ENCODE results near the gene ERCC3.
"Not testable (repeated sequence)": the region's sequence is repeated elsewhere in the genome, so short reads cannot be mapped to it uniquely, and the experiment has no call there.

Gene ERCC3

DNA sequence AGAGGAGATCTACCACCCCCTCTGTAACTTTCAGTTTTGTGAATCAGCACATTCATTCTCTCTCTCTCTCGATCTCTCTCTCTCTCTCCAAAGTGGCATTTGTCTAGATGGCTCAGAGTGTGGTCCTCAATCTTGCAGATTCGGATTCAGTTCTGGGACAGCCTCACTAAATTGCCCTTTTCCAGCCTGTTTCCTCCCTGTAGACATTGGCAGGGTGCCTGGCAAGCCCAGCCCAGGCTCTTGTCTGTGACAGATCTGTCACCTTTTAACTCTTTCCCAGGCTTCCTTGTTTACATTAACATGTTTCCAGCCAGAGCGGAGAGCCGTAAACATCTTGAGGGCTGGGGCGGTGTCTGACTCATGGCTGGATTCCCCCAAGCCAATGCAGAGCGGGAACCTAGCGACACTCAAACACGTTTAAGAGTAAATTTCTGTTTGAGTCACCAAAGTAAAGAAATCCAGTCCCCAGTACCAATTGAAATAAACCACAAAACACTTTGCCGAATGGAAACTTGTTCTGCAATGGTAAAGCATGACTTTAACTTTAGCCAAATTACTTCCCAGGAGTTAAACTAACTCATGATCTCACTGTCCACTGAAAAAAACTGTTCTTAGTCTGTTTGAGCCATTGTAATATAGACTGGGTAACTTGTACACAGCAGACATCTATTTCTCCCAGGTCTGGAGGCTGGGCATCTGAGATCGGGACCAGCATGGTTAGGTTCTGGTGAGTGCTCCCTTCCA, 67.3 kb downstream of the ERCC3 start:
- DNase-seq (ENCODE audit: low read depth in 3 of 3) = no peak

DNA sequence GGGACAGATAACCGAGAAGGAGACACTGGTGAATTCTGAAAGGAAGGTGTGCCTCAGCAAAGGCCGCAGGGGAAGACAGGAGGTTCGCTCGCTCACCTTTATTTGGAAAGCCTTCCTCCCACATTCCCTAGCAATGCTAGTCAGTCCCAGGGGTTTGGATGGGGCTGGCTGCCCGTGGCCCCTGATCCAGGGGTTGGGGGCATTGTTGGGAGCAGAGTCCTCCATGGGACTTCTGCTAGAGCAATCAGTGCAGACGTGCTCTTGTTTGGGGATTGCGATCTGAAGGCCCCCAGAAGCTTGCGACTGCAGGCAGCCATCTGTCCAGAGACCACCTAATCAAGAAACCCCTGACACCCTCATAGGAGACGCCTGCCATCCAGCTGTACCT, 67.8 kb downstream of the ERCC3 start:
- no peak for DNase-seq (ENCODE audit: low read depth in 3 of 3)

GRCh38 chr2:127225186-127225960, 68.6 kb downstream of the ERCC3 start:
- no peak for DNase-seq (ENCODE audit: low read depth in 3 of 3)

DNA sequence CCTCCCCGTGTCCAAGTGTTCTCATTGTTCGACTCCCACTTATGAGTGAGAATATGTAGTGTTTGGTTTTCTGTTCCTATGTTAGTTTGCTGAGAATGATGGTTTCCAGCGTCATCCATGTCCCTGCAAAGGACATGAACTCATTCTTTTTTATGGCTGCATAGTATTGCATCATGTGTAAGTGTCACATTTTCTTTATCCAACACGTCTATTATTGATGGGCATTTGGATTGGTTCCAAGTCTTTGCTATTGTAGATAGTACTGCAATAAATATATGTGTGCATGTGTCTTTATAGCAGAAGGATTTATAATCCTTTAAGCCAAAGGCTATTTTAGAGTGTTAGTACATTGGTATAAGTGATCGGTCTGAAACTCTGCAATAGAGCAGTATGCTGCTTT, 69.8 kb downstream of the ERCC3 start:
- DNase-seq (ENCODE audit: low read depth in 3 of 3) = not testable (repeated sequence)

DNA sequence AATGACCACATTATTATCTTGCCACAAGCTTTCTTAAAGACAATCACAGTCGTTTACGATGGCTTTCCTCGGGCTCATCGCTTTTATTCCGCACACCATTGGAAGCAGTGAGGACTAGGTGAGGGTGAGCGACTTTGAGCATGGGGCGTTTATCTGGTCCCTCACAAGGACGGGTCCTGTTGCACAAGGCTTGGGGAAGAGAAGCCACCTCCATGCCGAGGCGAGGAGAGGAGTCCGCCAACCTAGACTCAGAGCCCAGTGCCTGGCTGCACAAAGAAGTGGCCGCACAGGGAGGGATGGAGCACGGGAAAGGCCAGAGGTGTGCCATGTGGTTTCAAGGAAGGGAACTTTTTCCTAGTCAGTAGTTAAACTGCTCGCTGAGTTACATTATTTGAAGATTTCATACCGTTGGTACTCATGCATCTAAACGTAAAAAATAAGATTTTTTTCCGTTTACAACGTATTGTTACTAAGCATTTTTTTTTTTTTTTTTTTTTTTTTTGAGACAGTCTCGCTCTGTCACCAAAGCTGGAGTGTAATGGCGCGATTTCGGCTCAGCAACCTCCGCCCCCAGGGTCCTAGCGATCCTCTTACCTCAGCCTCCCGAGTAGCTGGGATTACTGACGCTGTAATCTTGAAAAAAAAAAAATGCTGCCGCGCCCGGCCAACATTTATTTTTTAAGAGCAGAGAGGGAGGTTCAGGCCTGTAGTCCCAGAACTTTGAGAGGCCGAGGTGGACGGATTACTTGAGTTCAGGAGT, 73.0 kb downstream of the ERCC3 start:
- DNase-seq (ENCODE audit: low read depth in 3 of 3) = no peak

GRCh38 chr2:127220102-127220767, 73.7 kb downstream of the ERCC3 start, which contains the start of gene CYP27C1:
TSS of gene CYP27C1 (minus strand) at chr2:127220299. CDS start at chr2:127220270, 29 bp downstream.
- DNase-seq (ENCODE audit: low read depth in 3 of 3) = no peak

- DNase-seq (ENCODE audit: low read depth in 3 of 3) = no peak
Observed at GRCh38 chr2:127219171-127220070, 74.5 kb downstream of the ERCC3 start.

- DNase-seq (ENCODE audit: low read depth in 3 of 3) = no peak
Observed at GRCh38 chr2:127218812-127219170, 75.2 kb downstream of the ERCC3 start.

DNA sequence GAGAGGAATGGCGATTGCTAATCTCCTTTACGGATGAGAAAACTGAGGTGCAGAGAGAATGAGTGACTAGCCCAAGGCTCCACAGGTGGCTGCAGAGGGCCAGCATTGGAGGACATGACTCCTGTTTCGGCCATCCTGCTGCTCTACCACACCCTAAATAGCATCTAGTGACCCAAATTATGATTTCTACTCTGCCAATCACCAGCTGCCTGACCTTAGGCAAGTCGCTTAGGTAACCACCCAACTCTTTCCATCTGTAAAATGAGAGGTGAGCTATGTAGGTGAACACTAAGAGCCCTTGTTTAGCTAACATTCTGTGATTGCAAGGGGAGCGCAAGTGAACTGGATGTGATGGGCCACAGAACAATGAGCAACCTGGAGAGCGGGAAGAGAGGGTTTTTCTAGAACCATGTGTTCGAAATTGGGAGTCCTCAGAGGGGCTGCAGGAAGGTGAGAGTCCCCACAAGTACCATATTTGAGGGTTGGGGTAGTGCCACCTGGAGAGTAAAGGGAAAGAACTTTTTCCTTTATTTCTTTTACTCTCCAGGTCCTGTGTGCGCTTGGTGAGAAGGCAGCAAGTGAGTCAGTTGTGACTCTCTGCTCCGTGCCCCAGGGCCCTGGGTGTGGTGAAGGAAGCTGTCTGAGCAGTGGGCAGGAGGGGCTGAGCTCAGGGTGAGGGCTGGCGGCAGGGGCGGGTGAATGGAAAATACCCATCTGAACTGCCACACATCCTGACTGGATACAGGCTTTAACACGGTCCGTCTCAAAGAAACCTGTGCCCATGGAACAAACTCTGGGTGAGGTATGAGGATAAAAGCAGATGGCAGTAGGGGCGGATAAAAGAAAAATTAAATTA, 76.2 kb downstream of the ERCC3 start:
- no peak for DNase-seq (ENCODE audit: low read depth in 3 of 3)

- DNase-seq (ENCODE audit: low read depth in 3 of 3) = no peak
Observed at GRCh38 chr2:127216593-127216992, 77.4 kb downstream of the ERCC3 start.

DNA sequence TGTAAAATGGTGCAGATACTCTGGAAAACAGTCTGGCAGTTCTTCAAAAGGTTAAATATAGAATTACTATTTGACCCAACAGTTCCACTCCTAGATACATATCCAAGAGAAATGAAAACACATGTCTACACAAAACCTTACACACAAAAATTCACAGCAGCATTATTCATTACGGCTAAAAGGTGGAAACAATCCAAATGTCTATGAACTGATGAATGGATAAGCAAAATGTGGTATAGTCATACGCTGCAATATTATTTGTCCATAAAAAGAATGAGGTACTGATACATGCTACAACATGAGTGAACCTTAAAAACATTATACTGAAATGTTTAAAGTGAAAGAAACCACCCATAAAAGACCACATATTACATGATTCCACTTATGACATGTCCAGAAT, 77.8 kb downstream of the ERCC3 start:
- no peak for DNase-seq (ENCODE audit: low read depth in 3 of 3)

- not testable (repeated sequence) for DNase-seq (ENCODE audit: low read depth in 3 of 3)
Observed at GRCh38 chr2:127214201-127214600, 79.7 kb downstream of the ERCC3 start.

DNA sequence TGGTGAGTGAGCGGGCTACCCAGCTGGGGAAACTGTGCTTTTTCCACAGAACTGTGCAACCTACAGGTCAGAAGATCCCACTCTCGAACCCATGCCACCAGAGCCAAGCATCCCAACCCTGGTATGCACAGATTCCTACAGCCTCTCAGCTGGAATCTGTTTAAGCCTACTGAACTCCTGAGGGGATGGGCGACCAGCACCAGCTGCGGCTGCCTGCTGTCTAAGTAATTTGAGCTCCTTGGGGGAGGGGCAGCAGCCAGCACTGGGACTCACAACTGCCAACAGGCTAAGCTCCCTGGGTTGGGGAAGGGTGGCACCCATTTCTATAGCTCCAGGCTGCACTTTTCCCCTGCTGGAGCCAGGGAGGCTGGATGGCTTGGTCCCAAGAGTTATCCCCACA, 85.6 kb downstream of the ERCC3 start:
- DNase-seq (ENCODE audit: low read depth in 3 of 3) = no peak
